BJ (cell line): ENCODE results near the gene KRT72. TPM values are rescaled to one million over a fixed set of nuclear protein-coding genes. Genes with fewer than 3 reads are reported as not detected.

Source experiments
- CTCF ChIA-PET: fragments of 350-600 bp; formaldehyde crosslinking; extraction: SDS; loops from one replicate; lab custom pipeline; 2021; ENCODE audit warnings: antibody characterized with exemption, inconsistent platforms; lab: Yijun Ruan, JAX
- POLR2A ChIA-PET: fragments of 300-600 bp; sonication (Branson Sonifier 250); formaldehyde crosslinking; extraction: SDS; loops from one replicate; lab custom pipeline; 2021; ENCODE audit warnings: antibody characterized with exemption; lab: Charles Lee
- DNase-seq: peaks from one replicate; pipeline ENCODE4 v3.0.0-alpha.2; 2011; ENCODE audit warnings: low read depth
- H3K27me3 ChIP-seq: 2 replicates; pipeline ENCODE4 v1.6.0; 2011; ENCODE audit warnings: low read length; ENCODE audit not compliant: control insufficient read depth, insufficient read depth
- H3K36me3 ChIP-seq: 2 replicates; pipeline ENCODE4 v1.5.1; 2011; ENCODE audit warnings: low read length; ENCODE audit not compliant: control insufficient read depth, insufficient read depth
- H3K4me3 ChIP-seq: 2 replicates; pipeline ENCODE4 v1.5.1; 2011; ENCODE audit warnings: low read depth, mild to moderate bottlenecking, control low read depth, low read length
- polyA plus RNA-seq: library from polyadenylated mRNA; depleted of rRNA; stranded (reverse); fragments of >200 nt; gene quantifications from 2 replicates; pipeline ENCODE4 v1.2.3, GENCODE V29; 2011
- TF ChIP-seq, protein P1 (sequence below): IDR thresholded peaks from 2 replicates; pipeline ENCODE4 v1.5.1; 2011; ENCODE audit warnings: low read depth, mild to moderate bottlenecking, control low read depth, inconsistent platforms, low read length, moderate library complexity; ENCODE audit not compliant: insufficient read depth

KRT72 gene
- polyA plus RNA-seq, 1 experiment = not detected

- no peak overlapping the region for H3K4me3 ChIP-seq
- TF ChIP-seq, protein P1, sequence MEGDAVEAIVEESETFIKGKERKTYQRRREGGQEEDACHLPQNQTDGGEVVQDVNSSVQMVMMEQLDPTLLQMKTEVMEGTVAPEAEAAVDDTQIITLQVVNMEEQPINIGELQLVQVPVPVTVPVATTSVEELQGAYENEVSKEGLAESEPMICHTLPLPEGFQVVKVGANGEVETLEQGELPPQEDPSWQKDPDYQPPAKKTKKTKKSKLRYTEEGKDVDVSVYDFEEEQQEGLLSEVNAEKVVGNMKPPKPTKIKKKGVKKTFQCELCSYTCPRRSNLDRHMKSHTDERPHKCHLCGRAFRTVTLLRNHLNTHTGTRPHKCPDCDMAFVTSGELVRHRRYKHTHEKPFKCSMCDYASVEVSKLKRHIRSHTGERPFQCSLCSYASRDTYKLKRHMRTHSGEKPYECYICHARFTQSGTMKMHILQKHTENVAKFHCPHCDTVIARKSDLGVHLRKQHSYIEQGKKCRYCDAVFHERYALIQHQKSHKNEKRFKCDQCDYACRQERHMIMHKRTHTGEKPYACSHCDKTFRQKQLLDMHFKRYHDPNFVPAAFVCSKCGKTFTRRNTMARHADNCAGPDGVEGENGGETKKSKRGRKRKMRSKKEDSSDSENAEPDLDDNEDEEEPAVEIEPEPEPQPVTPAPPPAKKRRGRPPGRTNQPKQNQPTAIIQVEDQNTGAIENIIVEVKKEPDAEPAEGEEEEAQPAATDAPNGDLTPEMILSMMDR = no peak
- ChIA-PET POLR2A (no interaction called here), CTCF (interaction anchor here (1.2 kb wide), 1 partner anchor 20 kb away, joined by 3 read pairs; no protein-coding TSS in a partner anchor)
- no peaks in the 10 kb centered on the region for H3K36me3 ChIP-seq
- no peak for DNase-seq
- peaks cover 15% of the 10 kb centered on the region for H3K27me3 ChIP-seq
Observed at GRCh38 chr12:52643233-52644077, 42.2 kb upstream of the KRT72 start.

DNA sequence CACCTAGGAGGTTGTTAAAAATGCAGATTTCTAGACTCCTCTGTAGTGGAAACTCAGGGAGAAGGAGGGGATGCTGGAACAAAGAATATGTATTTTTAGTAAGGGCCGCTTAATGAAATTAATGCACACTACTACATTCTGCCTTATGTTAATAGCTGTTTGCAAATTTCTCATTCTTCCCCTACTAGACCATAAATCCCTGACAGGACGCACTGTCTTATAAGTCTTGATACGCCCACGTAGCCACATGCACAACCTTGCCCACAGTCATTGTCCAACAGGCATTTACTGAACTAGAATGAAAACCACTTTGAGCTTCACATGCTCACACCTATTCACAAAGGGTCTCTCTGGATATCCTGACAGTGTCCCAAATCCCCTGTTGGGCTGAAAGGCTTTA lies 40.2 kb upstream of the KRT72 start:
- H3K4me3 ChIP-seq = no peak overlapping the region
- DNase-seq = no peak
- TF ChIP-seq, protein P1 = no peak
- POLR2A ChIA-PET = no interaction called here
- CTCF ChIA-PET = interaction anchor here (1.1 kb wide), 1 partner anchor 13 kb away, joined by 3 read pairs; no protein-coding TSS in a partner anchor
- peaks cover 15% of the 10 kb centered on the region for H3K27me3 ChIP-seq
- H3K36me3 ChIP-seq = no peaks in the 10 kb centered on the region

DNA sequence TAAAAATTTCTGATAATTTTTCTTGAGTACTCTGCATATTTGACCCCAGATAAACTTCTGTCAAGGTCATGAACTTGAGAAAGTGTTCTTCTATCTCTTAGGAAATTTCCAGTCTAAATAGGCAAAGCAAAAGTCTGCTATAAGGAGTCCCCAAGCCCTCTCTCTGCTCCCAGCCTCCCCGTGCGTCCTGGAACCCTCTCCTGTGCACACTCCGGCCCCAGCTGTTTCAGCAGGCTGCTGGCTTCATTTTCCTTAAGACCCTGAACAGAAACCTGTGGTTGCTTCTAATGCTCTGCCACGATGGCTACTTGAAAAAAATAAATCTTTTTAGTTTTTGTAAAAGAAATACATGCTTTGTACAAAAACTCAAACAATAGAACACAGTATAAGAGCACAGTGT lies 36.0 kb upstream of the KRT72 start:
- POLR2A ChIA-PET = no interaction called here
- TF ChIP-seq, protein P1 = no peak
- CTCF ChIA-PET = no interaction called here
- H3K4me3 ChIP-seq = no peak overlapping the region
- no peaks in the 10 kb centered on the region for H3K36me3 ChIP-seq
- H3K27me3 ChIP-seq = peaks cover 11% of the 10 kb centered on the region
- no peak for DNase-seq

DNA sequence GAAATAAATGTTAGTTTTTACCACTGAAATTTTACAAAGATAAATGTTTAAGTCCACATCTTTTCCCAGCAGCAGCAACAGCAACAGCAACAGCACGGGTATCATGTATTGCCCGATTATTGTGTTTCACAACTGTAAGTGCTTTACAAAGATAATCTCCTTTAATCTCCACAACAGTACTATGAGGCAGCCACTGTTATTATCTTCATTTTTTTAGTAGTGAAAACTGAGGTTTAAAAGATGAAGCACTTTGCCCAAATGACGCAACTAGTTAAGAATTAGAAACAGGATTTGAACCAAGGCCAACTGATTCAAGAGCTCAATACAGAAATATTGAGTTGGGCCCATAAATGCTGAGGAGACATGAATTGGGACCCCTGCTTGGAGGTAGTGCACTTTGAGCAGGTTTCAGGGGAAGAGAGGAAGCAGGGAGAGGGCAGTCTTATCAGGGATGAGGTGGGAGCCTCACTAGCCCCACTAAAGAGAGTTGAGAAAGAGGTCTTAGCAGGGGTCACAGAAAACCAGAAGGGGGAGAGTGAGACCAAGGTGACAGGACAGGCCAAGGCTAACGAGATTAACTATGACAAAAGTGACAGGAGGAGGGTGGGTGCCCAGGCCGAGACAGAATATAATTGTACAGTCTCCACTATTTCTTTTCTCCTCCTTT lies 35.5 kb upstream of the KRT72 start:
- ChIA-PET CTCF (no interaction called here), POLR2A (no interaction called here)
- Histone ChIP-seq H3K27me3 (peaks cover 10% of the 10 kb centered on the region), H3K4me3 (no peak overlapping the region), H3K36me3 (no peaks in the 10 kb centered on the region)
- TF ChIP-seq, protein P1 = no peak
- no peak for DNase-seq

DNA sequence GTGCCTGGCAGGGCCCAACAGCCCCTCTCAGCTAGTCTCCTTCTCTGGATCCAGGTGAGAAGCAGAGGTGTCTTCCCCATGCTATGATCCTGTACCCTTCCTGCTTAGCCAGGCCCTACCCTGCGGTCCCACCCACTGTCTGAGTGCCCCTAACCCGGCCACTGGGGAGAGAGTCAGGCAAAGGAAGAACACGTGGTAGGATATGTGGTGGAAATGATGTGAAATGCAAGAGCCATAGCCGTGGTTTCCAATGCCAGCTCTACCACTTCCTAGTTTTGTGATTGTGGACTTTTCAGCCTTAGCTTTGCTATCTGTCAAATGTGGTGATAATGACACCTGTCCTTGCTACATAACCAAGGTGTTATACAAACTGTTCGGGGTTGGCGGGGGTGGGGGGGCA lies 34.9 kb upstream of the KRT72 start:
- H3K4me3 ChIP-seq = no peak overlapping the region
- peaks cover 7% of the 10 kb centered on the region; the same call in 1 of the 2 replicates for H3K27me3 ChIP-seq
- TF ChIP-seq, protein P1 = no peak
- CTCF ChIA-PET = interaction anchor here (0.6 kb wide), 1 partner anchor 181 kb away, joined by 3 read pairs; no protein-coding TSS in a partner anchor
- H3K36me3 ChIP-seq = no peaks in the 10 kb centered on the region
- POLR2A ChIA-PET = no interaction called here
- DNase-seq = no peak
